Activated CD4-positive, alpha-beta T cell treated with anti-CD3 and anti-CD28 coated beads for 4 hours (primary cell): Measurements from ENCODE around the gene ETNK1.
"Not testable (repeated sequence)": the region's sequence is repeated elsewhere in the genome, so short reads cannot be mapped to it uniquely, and the experiment has no call there.

Experiments
- DNase-seq, 2 donors: peaks; one replicate each; pipeline ENCODE4 v3.0.0-alpha.2; 2020

ETNK1 gene, protein sequence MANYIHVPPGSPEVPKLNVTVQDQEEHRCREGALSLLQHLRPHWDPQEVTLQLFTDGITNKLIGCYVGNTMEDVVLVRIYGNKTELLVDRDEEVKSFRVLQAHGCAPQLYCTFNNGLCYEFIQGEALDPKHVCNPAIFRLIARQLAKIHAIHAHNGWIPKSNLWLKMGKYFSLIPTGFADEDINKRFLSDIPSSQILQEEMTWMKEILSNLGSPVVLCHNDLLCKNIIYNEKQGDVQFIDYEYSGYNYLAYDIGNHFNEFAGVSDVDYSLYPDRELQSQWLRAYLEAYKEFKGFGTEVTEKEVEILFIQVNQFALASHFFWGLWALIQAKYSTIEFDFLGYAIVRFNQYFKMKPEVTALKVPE

DNA sequence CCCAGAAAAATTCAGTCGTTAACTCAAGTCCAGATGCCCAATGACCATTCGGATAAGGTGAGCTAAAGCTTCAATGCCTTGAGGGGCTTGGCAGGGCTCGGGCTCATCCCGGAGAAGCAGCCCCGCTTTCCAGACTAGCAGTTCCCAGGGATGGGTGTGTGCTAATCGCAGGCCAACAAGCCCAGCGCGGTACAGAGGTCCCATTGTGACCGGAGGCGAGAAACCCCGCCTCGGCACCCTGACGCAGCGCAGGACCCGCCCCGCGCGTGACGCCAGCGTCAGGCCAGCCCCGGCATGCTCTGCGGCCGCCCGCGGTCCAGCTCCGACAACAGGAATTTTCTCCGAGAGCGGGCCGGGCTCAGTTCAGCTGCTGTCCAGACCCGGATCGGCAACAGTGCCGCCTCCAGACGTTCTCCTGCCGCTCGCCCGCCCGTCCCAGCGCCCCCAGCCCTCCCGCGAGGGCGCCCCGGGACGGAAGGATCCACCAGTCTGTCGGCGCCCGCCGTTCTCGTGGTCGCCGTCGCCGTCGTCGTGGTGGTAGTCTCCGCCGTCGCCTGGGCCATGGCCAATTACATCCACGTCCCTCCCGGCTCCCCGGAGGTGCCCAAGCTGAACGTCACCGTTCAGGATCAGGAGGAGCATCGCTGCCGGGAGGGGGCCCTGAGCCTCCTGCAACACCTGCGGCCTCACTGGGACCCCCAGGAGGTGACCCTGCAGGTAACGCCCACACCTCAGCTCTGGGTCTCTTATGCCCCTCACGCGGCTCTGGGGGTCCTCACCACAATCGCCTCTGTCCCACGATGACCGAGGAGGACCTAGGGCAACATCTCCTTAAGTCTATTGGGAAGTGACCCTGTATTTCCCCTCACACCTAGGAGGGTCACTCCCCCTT, at the start of gene ETNK1:
ETNK1 (plus strand) TSS at position 302 of the 892 bp plus-strand sequence; CDS start at position 562, 260 bp downstream.
- DNase-seq = peak; percentile 77 to 80

DNA sequence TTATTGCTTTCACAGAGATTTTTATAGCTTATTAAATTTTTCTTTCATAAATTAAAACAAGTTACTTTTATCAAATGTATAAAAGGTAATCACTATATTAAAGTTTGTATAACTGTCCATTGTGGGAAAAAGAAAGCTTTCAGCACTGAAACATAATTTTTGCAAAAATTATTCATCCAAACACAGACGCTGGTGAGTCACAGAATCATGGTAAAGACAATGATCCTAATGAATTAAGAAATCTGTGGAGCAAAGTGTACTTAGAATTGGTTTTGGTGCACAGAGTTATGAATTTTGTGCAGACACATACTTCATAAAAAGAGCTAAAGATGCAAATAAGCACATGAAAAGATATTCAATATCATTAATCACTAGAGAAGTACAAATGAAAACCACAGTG, 48.9 kb upstream of the ETNK1 start:
- no peak for DNase-seq

DNA sequence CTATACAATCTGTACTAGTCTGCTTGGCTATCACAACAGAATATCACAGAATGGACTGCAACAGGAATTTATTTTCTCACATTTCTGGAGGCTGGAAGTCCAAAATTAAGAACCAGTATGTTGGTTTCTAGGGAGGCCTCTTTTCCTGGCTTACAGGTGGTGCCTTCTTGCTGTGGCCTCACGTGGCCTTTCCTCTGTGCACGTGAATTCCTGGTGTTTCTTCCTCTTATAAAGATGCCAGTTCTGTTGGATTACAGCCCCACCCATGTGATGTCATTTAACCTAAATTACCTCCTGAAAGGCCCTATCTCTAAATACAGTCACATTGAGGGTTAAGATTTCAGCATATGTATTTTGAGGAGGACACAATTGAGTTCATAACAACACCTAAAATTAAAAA, 48.5 kb upstream of the ETNK1 start:
- no peak for DNase-seq

DNA sequence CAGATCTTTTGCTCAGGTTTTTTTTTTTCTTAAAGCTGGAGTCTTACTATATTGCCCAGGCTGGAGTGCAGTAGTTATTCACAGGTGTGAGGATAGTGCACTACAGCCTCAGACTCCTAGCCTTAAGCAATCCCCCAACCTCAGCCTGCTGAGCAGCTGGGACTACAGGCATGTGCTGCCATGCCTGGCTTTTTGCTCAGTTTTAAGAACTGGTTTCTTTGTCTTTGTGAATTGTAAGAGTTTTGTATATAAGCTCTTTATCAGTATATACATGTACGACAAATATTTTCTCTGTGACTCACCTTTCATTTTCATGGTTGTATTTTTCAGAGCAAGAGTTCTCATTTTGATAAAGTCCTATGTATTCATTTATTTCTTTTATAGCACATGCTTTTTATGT, 47.3 kb upstream of the ETNK1 start:
- DNase-seq = no peak

DNA sequence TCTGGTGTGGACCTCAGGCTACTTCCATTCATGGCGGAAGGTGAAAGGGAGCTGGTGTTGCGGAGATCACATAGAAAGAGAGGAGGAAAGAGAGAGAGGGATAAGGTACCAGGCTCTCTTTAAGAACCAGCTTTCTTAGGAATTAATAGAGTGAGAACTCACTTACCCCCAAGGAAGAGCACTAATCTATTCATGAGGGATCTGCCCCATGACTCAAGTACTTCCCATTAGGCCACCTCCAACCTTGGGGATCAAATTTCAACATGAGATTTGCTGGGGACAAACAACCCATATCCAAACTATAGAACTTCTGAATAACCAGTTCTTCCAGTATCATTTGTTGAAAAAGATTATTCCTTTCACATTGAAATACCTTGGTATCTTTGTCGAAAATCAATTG, 46.6 kb upstream of the ETNK1 start:
- no peak for DNase-seq

DNA sequence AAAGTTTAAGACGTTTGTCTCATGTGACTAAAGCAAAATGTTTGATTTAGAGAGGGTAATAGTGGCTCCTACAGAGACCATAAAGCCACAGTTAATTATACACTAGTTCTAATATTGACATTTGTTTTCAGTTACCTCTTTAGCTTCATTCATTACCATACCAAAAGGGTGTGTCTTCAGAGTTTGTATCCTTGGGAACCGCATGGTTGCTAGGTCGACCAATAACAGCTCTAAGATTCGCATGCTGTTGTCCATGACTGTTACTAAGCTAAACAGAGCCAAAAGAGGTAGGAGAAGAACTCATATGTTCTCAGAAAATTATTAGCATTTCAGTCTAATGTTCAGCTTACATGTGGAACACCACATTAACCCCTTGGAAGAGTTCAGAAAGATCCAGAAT, 36.2 kb upstream of the ETNK1 start:
- no peak for DNase-seq

DNA sequence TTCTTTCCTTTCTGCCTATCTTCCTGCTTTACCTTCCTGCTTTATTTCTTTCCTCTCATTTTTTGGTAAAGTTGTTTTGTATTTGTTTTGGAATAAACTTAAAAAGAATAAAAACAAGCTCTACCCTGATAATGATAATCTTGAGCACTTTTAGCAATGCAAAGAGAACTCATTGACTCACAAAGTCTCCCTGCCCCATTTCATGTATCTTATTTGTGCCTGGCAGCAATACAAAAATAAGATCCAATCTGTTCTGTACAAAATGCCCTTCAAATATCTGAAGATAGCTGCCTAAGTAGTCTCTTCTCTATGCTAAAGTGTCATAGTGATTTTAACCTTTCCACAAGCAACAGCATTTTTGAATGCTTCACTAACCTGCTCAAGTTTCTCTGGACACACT, 31.1 kb upstream of the ETNK1 start:
- no peak for DNase-seq

DNA sequence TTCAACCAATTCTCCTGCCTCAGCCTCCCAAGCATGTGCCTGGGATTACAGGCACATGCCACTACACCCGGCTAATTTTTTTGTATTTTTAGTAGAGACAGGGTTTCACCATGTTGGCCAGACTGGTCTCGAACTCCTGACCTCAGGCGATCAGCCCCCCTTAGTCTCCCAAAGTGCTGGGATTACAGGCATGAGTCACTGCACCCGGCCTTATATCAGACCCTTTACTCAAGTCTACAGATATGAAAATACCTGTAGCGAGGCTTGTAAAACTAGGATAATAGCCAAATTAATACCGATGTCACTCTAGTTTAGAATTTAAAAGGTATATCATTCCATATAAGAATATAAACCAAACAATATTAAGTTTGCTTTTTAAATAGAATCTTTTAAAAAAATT, 27.4 kb upstream of the ETNK1 start:
- not testable (repeated sequence) for DNase-seq

DNA sequence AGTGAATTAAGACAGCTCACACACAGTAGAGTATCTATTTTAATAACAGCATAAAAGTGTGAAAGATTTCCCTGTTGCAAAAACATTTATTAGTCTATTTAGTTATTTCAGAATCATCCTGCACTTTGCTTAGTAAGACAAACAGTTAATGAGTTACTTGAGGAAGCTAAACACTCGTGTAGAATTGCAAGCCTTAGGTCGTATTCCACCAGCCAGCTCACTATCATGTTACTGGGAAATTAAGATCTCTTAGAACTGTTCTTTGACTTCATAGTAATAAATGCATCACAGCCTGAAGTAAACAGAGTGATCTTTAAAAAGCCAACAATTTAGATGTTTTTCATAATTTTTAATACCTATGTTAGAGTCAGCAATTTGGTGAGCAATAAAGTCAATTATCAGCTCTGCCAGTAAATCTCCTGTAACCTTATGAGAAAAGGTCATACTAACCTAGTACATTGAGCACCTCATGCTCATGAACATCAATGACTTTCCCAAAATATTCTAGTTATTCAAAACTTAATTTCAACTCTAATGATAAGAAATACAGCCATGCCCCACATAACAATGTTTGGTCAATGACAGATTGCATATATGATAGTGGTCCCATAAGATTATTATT, 26.7 kb upstream of the ETNK1 start:
- DNase-seq = no peak

DNA sequence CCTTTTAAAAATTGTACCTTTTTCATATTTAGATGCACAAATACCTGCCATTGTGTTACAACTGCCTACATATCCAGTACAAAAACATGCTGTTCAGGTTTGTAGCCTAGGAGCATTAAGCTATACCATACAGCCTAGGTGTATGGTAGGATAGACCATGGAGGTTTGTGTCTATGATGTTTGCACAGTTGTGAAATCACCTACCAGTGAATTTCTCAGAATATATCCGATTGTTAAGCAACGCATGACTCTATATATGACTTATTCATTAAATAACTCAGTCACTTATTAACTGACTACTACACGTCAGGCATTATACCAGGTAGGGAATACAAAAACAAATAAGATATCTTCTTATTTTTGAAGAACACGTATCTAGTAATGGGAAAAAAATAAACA, 26.2 kb upstream of the ETNK1 start:
- DNase-seq = no peak

DNA sequence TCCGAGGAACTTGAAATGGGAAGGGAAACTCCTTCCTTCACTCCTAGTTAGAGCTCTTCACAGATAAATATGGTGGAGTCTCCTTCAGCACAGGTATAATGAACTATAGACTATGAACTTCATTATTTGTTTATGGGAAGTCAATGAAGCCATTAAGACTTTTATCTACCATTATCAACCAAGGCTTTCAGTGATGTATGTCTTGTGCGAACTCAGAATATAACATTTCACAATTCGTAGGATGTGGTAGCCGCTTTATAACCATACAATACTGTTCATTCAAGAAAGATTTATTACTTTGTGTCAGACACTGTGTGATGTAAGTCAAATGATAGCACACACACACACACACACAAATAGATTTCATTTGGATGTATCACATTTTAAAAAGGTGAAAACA, 24.8 kb upstream of the ETNK1 start:
- no peak for DNase-seq

DNA sequence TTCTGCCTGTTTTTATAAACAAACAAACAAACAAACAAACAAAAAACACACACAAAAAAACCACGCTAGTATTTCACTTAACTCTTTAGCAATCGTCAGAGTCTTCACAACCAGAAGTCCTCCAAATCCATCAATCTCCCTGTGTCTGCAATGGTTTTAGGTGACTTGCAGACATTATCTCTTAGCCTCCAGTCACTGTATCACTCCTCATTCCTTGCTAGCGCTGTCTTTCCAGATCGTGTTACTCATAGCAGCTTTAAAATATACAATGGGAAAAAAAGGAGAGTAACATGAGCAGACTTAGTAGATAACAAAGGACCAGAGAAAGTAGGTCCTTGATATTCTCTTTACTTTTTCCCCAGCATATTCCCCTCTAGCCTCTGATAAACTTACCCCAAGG, 15.5 kb upstream of the ETNK1 start:
- DNase-seq = no peak

DNA sequence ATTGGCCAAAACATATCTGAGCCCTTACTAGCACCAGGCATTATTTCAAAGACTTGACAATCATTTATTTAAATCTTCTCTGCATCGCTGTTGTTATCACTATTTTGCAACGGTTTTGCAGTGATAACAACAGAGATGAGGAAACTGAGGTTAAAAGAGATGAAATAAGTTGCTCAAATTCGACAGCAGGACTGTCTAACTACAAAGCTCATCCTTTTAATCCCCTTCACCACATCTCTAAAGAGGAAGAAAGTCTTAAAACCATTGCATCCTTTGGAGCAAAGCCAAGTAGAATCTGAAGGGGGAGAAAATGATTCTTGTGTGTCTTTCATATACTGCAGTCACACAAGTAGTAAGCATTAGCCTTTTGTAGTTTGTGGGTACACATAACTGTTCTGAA, 14.8 kb upstream of the ETNK1 start:
- DNase-seq = no peak

DNA sequence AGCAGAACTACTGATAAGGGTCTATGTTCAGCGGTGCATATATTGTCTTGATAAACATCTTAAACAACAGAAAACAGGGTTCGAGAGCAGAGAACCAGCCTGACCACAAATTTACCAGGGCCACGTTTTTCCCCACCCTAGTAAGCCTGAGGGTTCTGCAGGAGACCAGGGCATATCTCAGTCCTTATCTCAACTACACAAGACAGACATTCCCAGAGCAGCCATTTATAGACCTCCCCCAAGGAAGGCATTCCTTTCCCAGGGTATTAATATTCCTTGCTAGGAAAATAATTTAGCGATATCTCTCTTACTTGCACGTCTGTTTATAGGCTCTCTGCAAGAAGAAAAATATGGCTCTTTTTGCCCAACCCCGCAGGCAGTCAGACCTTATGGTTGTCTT, 12.1 kb upstream of the ETNK1 start:
- not testable (repeated sequence) for DNase-seq

DNA sequence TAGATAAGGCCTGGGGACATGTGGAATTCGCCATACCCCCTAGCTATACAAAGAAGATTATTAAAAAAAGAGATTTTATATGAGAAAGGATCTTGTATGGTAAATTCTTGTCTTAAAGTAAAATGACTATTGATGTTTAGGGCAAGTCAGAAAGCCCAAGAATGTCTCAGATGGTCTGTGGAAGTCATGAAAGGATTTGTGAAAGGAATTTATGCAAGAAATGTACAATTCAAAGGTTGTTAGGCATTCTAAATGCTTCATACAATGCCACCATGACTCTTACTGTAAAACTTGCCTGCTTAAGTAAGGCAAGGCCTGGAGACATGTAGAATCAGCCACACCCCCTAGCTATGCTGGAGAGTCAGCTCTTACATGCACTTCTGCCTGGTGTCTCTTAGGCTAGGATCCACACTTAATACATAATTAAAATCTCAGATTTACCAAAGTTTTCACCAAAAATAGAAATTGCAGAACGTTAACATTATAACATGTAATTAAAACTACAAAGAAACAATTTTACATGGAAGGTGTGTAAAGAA, 8.9 kb upstream of the ETNK1 start:
- no peak for DNase-seq

DNA sequence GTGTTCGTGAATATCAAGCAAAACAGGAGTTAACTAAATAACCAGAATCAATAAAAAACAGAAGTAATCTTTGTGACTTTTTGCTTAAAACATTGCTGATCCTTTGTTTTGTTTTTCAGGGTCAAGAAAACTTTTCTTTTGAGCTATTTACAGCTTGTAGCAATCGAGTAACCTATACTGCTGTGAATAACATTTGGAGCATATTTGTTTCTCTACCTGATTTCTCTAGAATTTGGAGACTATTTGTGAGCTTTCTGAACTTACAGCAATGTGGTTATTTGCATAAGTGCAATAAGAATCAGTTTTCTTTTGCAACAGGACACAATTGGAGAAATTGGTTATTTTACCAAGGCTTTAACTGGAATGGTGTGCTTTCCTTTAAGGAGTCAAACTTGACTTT, 7.3 kb upstream of the ETNK1 start:
- DNase-seq = no peak

DNA sequence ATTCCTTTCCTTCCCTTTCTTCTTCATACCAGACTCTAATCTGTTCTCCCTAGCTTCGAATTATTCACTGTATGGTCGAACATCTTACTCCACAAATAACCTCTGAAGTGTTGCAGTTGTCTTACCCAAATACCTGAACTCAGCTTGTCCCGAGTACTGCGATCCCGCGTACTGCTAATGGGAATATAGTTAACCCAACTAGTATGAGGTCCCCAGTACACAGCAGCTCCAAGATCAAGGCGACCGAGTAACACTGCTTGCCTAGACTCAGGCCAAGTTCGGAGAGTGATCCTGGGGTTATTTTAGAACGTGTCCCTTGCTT, 462 bp upstream of the ETNK1 start:
- DNase-seq = peak in 1 of 2 donors; percentile 2

DNA sequence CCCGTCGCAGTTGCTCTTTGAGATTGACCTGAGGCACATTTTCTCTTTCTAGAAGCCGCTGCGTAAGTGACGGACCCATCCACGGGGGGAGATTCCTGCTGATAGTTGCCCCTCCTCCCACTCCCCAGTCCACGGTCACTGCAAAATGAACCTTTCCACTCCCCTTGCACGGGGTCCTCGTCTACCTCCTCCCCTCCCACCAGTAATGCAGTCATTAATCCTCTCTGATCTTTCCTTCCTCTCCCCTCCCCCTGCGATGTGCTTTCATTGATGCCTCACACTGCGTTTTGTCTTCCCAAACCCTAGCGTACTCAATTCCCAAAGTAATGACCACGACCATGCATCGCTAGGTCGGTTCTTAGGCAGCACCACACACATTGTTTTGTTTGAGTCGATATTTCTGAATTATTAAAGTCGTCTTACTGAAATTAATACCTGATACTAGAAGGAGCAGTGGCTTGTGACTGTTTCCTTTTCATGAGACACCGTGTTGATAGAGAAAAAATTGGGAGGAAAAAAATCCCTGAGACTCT, 857 bp downstream of the ETNK1 start:
- peak; percentile 22 to 29 for DNase-seq

DNA sequence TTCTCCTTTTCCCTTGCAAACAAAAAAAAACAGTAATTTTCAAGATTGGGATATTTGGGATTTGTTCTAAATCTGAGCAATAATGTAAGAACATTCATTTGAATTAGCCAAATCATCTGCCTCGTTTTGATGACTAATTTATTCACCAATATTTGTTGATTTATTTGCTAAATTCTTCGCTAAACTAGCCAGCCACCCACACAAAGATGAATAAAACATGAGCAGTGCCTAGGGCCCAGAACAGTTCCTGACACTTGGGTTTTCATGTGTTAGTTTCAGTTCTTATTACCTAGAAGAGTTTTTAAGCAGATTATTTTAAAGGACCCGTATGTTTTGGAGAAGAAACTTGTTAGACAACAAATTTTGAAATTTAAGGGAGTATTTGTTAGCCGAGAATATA, 1.4 kb downstream of the ETNK1 start:
- peak; percentile 16 to 26 for DNase-seq

DNA sequence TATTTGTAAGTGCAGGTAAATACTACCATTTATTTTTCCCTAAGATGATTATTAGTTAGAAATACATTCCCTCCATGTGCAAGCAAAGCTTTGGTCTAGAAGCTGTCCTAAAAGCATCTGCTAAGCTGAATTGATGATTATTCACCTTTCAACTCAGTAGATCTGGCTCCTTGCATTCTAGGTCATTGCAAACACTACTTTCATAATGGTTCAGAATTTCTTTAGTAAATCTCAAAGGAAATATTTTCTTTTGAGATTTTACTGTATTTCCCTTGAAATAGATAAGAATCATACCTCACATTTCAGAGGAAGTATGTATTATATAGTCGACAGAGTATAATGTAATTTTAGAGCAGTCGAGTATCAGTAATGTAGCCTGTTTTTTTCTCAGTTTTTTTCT, 2.4 kb downstream of the ETNK1 start:
- DNase-seq = no peak

DNA sequence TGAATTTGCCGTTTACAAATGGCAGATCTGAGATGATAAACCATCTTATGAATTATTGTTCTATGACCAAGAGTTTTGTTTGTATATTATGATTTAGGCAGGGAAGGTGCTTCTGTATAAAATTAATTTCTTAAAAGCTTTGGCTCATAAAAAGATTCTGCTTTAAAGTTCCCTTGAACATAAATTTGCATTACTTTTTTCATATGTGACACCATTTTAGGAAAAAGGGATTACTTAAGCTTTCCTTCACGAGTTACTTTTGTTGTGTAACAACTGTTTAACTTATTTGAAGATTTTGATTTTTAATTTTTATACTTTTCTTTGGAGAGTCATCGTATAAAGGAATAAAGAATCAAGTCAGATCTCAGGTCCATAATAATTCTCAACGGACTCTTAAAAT, 3.3 kb downstream of the ETNK1 start:
- DNase-seq = no peak

DNA sequence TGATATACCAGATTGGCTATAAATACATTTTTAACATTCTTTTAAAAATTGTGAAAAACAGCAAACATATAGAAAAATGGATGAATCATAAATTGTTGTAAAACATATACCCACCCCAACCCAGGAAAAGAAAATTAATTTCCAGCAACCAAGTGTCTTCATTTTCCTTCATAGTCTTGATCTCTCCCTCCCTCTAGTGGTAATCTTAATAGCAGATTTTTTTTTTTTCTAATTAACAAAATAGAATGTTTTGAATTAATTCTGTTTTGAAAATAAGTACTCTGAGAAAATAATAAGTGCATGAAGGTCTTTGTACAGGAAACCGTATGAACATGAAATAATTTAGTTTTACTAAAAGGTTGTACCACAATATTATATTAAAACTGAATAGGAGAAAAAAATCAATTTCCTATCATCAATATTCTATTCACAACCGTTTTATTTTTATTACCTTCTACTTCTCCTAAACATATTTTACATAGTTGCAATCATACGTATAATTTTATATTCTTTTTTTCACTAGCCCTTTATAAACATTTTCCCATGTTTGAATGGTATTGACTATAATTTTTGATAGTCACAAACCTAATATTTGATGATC, 7.0 kb downstream of the ETNK1 start:
- no peak for DNase-seq

DNA sequence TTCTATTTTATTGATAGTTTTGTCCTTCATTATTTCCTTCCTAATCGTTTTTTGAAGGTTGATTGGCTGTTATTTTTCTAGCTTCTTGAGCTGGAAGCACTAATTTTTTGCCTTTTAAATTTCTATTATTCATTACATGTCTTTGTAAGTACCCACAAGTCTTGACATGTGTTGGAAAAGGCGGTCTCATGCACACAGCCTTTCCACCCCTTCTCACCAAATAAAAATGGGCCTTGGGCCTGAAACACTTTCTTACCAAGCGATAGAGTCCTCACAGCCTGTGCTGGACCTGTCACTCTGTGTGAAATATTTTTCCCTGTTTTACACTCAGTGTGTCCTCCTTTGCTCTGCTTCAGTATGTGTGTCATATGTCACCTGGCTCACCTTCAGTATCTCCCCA, 9.9 kb downstream of the ETNK1 start:
- DNase-seq = no peak
